ENCODE results near the gene TTLL4. TPM values are rescaled to one million over a fixed set of nuclear protein-coding genes. Genes with fewer than 3 reads are reported as not detected.

TTLL4 gene
- total and polyA plus RNA-seq, 2 experiments from 2014 or later: 53.5 to 77.8 TPM

- Mint-ChIP-seq H3K27ac (no peak overlapping the region), H3K4me1 (no peaks in the 10 kb centered on the region), H3K4me3 (no peak overlapping the region), H3K9me3 (no peaks in the 10 kb centered on the region), H3K36me3 (ENCODE audit: low read depth) (peaks cover 41% of the 10 kb centered on the region), H3K27me3 (ENCODE audit: insufficient read depth, low read depth, poor library complexity) (no peaks in the 10 kb centered on the region)
- H3K79me2 ChIP-seq (replicated peaks; ENCODE audit: insufficient read depth): no peaks in the 10 kb centered on the region
- no peak overlapping the region for H3K4me2 ChIP-seq
- ATAC-seq: no peak
- no peak overlapping the region for H3K4me3 ChIP-seq
- H3K36me3 ChIP-seq (ENCODE audit: insufficient read depth): peaks cover 19% of the 10 kb centered on the region; the same call in 1 of the 2 replicates
- TF ChIP-seq POLR2AphosphoS5 (IDR thresholded peaks at IDR 0.05; ENCODE audit: low read depth) (no peak), JUNB (IDR thresholded peaks at IDR 0.05; ENCODE audit: unreplicated experiment) (no peak), CTCF (conservative IDR thresholded peaks at IDR 0.05; ENCODE audit: low read depth in 2 of 2) (no peak), STAT1 (IDR thresholded peaks at IDR 0.05; ENCODE audit: unreplicated experiment) (no peak), NANOG (IDR thresholded peaks at IDR 0.05; ENCODE audit: borderline replicate concordance) (no peak), ZNF331 (CRISPR knock-in tag; IDR thresholded peaks at IDR 0.05; ENCODE audit: low read depth) (no peak), EZH2 (IDR thresholded peaks at IDR 0.05; ENCODE audit: low read depth, unreplicated experiment) (no peak), CREB1 (CRISPR knock-in tag; IDR thresholded peaks at IDR 0.05; ENCODE audit: low read depth) (no peak), EZH2phosphoT487 (IDR thresholded peaks at IDR 0.05; ENCODE audit: unreplicated experiment) (no peak)
- TF ChIP-seq, protein P1, sequence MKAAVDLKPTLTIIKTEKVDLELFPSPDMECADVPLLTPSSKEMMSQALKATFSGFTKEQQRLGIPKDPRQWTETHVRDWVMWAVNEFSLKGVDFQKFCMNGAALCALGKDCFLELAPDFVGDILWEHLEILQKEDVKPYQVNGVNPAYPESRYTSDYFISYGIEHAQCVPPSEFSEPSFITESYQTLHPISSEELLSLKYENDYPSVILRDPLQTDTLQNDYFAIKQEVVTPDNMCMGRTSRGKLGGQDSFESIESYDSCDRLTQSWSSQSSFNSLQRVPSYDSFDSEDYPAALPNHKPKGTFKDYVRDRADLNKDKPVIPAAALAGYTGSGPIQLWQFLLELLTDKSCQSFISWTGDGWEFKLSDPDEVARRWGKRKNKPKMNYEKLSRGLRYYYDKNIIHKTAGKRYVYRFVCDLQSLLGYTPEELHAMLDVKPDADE (IDR thresholded peaks at IDR 0.05): no peak
- TF ChIP-seq, protein P2, sequence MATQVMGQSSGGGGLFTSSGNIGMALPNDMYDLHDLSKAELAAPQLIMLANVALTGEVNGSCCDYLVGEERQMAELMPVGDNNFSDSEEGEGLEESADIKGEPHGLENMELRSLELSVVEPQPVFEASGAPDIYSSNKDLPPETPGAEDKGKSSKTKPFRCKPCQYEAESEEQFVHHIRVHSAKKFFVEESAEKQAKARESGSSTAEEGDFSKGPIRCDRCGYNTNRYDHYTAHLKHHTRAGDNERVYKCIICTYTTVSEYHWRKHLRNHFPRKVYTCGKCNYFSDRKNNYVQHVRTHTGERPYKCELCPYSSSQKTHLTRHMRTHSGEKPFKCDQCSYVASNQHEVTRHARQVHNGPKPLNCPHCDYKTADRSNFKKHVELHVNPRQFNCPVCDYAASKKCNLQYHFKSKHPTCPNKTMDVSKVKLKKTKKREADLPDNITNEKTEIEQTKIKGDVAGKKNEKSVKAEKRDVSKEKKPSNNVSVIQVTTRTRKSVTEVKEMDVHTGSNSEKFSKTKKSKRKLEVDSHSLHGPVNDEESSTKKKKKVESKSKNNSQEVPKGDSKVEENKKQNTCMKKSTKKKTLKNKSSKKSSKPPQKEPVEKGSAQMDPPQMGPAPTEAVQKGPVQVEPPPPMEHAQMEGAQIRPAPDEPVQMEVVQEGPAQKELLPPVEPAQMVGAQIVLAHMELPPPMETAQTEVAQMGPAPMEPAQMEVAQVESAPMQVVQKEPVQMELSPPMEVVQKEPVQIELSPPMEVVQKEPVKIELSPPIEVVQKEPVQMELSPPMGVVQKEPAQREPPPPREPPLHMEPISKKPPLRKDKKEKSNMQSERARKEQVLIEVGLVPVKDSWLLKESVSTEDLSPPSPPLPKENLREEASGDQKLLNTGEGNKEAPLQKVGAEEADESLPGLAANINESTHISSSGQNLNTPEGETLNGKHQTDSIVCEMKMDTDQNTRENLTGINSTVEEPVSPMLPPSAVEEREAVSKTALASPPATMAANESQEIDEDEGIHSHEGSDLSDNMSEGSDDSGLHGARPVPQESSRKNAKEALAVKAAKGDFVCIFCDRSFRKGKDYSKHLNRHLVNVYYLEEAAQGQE (IDR thresholded peaks at IDR 0.05; ENCODE audit: unreplicated experiment): no peak
- H3K9me2 ChIP-seq (ENCODE audit: insufficient read depth): no peaks in the 10 kb centered on the region
- no peak for DNase-seq (ENCODE audit: low spot score)
- no peaks in the 10 kb centered on the region for H3K4me1 ChIP-seq (ENCODE audit: insufficient read depth)
- H3K27ac ChIP-seq (ENCODE audit: low read depth): no peak overlapping the region
- no peaks in the 10 kb centered on the region for H4K20me1 ChIP-seq (replicated peaks; ENCODE audit: insufficient read depth)
- no peaks in the 10 kb centered on the region for H3F3A ChIP-seq (replicated peaks; ENCODE audit: low read depth)
- H2AFZ ChIP-seq: no peak overlapping the region
- H3K27me3 ChIP-seq (ENCODE audit: insufficient read depth): no peaks in the 10 kb centered on the region
Measured at GRCh38 chr2:218680061-218680460, 30.6 kb upstream of the TTLL4 start.

Measured in GM23338 (cell line).